Heart left ventricle (tissue), 13 donors: ENCODE measurements around the gene NECTIN1.

Source experiments
- POLR2A ChIP-seq, 2 donors: fragments of 450-650 bp; IDR thresholded peaks; one replicate each; pipeline ENCODE4 v1.6.1; 2017; ENCODE audit warnings: antibody characterized with exemption in 2 of 2, mild to moderate bottlenecking in 2 of 2, moderate library complexity in 2 of 2
- TF ChIP-seq, protein P1 (sequence below), 12 donors: fragments of 200-600 bp; sonication (generic) in 4 of 12; IDR thresholded peaks; one replicate each; pipeline versions ENCODE4 v1.5.0 to v1.8.0; 2018 to 2022; ENCODE audit warnings: antibody characterized with exemption in 12 of 12, mild to moderate bottlenecking in 5 of 12
- donor health status: ischemic (EF 13 %, LVEDD 7.1; RV severe dilation, severe dysfunction).
- donor health status: DM: no; HTN: yes; CAD: no.
- donor health status: DM: no; HTN: no; CAD: no.
- donor health status: ischemic (EF 25% LVEDD 6.9; RV normal size, moderate dysfunction).
- donor health status: ischemic (EF 25% LVEDD 5.7; RV mildly dilated, moderate dysfunction).
- donor health status: ischemic (EF 35%, LVEDD 5.7; RV mildly dilated, moderate dysfunction).
- donor health status: nonischemic (EF 11% LVEDD 7.7; RV severe dilation, severe dysfunction).
- donor health status: DM: yes; HTN: yes; CAD: no.
- donor health status: PGD.
- donor health status: ischemic (EF 29% LVEDD 5.4; RV normal size, mild dysfunction).
- donor health status: nonischemic (EF 23%, LVEDD 6.1; RV moderate dilation, normal function).

DNA sequence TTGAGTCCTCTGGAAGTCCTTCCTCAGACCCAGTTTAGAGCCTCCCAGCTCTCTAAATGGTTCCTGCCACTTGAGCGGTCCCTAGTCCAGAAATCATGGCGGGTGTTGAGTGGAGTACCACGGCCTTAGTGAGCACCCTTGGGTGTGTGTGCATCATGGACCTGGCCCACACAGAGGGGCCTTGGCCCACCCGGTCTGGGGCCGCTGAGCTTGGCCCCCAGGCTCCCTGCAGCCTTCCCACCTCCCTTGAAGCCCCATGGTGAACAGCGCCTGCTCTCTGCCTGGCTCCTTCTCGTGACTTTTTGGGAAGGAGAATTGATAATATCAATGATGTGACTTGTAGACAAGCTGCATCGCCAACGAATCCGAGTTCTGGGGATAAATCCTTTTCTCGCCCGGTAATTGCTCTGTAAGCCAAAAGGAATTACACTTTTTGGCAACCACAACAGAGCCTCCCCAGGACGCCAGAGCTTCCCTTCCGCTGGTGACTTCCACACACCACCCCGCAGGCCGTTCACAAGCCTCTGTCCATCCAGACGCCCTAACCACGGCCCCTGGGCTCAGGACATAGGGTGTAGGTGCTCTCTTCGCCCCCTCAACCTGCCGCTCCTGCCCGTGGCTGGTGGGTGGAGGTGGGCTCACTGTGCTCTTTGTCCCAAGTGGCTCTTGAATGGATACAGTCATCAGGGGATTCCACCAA, 93.8 kb downstream of the NECTIN1 start:
- TF ChIP-seq, protein P1, sequence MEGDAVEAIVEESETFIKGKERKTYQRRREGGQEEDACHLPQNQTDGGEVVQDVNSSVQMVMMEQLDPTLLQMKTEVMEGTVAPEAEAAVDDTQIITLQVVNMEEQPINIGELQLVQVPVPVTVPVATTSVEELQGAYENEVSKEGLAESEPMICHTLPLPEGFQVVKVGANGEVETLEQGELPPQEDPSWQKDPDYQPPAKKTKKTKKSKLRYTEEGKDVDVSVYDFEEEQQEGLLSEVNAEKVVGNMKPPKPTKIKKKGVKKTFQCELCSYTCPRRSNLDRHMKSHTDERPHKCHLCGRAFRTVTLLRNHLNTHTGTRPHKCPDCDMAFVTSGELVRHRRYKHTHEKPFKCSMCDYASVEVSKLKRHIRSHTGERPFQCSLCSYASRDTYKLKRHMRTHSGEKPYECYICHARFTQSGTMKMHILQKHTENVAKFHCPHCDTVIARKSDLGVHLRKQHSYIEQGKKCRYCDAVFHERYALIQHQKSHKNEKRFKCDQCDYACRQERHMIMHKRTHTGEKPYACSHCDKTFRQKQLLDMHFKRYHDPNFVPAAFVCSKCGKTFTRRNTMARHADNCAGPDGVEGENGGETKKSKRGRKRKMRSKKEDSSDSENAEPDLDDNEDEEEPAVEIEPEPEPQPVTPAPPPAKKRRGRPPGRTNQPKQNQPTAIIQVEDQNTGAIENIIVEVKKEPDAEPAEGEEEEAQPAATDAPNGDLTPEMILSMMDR (IDR thresholded peaks at IDR 0.05) = no peak
- no peak for TF ChIP-seq POLR2A (IDR thresholded peaks at IDR 0.05)
